OCI-LY1 (cell line): ENCODE results near the gene C8G.

Source experiments
- EZH2 ChIP-seq: fragments of 200-600 bp; sonication (generic), shearing (Covaris generic); IDR thresholded peaks from 2 replicates; pipeline ENCODE4 v1.8.0; 2017; ENCODE audit warnings: borderline replicate concordance, mixed run types, mild to moderate bottlenecking, antibody characterized with exemption, low read length, moderate library complexity, mixed read lengths
- TF ChIP-seq, protein P1 (sequence below): fragments of 200-600 bp; sonication (generic), shearing (Covaris generic); IDR thresholded peaks from 2 replicates; pipeline ENCODE4 v1.5.1; 2017; ENCODE audit warnings: mild to moderate bottlenecking, antibody characterized with exemption, low read length, moderate library complexity, mixed read lengths

DNA sequence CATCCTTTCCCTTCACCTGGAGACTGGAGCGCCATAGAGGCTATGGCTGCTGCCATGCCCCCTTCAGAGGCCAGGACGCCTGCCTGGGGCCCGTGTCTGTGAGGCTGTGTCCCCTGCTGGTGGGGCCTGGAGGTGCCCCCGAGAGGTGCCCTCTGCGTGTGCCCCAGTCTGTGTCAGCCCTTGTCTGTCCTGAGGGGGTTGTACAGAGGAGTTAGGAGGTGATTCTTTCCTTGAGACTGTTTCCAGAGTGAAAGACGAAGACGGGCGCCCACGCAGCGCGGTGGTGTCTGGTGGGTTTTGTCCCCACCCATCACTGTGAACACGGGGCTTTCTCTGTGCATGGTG, 34.2 kb upstream of the C8G start:
- TF ChIP-seq, protein P1, sequence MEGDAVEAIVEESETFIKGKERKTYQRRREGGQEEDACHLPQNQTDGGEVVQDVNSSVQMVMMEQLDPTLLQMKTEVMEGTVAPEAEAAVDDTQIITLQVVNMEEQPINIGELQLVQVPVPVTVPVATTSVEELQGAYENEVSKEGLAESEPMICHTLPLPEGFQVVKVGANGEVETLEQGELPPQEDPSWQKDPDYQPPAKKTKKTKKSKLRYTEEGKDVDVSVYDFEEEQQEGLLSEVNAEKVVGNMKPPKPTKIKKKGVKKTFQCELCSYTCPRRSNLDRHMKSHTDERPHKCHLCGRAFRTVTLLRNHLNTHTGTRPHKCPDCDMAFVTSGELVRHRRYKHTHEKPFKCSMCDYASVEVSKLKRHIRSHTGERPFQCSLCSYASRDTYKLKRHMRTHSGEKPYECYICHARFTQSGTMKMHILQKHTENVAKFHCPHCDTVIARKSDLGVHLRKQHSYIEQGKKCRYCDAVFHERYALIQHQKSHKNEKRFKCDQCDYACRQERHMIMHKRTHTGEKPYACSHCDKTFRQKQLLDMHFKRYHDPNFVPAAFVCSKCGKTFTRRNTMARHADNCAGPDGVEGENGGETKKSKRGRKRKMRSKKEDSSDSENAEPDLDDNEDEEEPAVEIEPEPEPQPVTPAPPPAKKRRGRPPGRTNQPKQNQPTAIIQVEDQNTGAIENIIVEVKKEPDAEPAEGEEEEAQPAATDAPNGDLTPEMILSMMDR = no peak
- no peak for TF ChIP-seq EZH2
